ENCODE data around the gene SLC7A6OS.

SLC7A6OS gene

GRCh38 chr16:68288252-68288650 is 22.5 kb downstream of the SLC7A6OS start:
- no peak for TF ChIP-seq RAD21 (IDR thresholded peaks at IDR 0.05; ENCODE audit: low read depth)
- no peak for TF ChIP-seq TCF12 (IDR thresholded peaks at IDR 0.05; ENCODE audit: low read depth)
- no peak for TF ChIP-seq USF1 (IDR thresholded peaks at IDR 0.05)
- TF ChIP-seq EP300 (IDR thresholded peaks at IDR 0.05; ENCODE audit: borderline replicate concordance) = no peak
- no peak for TF ChIP-seq NFIC (IDR thresholded peaks at IDR 0.05)
- no peak for TF ChIP-seq MAX (IDR thresholded peaks at IDR 0.05)
- no peak for TF ChIP-seq TAF1 (IDR thresholded peaks at IDR 0.05; ENCODE audit: low read depth)
- TF ChIP-seq REST (IDR thresholded peaks at IDR 0.05; ENCODE audit: low read depth) = no peak

- TF ChIP-seq CREB1 (IDR thresholded peaks at IDR 0.05; ENCODE audit: low read depth) (no peak), EP300 (IDR thresholded peaks at IDR 0.05; ENCODE audit: borderline replicate concordance) (no peak), REST (IDR thresholded peaks at IDR 0.05; ENCODE audit: low read depth) (no peak), USF1 (IDR thresholded peaks at IDR 0.05) (no peak), TAF1 (IDR thresholded peaks at IDR 0.05; ENCODE audit: low read depth) (no peak), YY1 (IDR thresholded peaks at IDR 0.05; ENCODE audit: low read depth) (no peak), CEBPB (IDR thresholded peaks at IDR 0.05) (no peak), RAD21 (IDR thresholded peaks at IDR 0.05; ENCODE audit: low read depth) (no peak), MAX (IDR thresholded peaks at IDR 0.05) (no peak), TCF12 (IDR thresholded peaks at IDR 0.05; ENCODE audit: low read depth) (no peak), EGR1 (IDR thresholded peaks at IDR 0.05) (no peak), NFIC (IDR thresholded peaks at IDR 0.05) (no peak), ZBTB7A (IDR thresholded peaks at IDR 0.05; ENCODE audit: low read depth) (no peak), TEAD4 (IDR thresholded peaks at IDR 0.05) (no peak), FOXM1 (IDR thresholded peaks at IDR 0.05; ENCODE audit: borderline replicate concordance, low read depth) (no peak)
Observed at GRCh38 chr16:68287276-68288251, 23.2 kb downstream of the SLC7A6OS start.

GRCh38 chr16:68286153-68287074 is 24.3 kb downstream of the SLC7A6OS start:
- TF ChIP-seq ZBTB7A (IDR thresholded peaks at IDR 0.05; ENCODE audit: low read depth) = no peak

- TF ChIP-seq EP300 (IDR thresholded peaks at IDR 0.05; ENCODE audit: borderline replicate concordance) = no peak
- TF ChIP-seq YY1 (IDR thresholded peaks at IDR 0.05; ENCODE audit: low read depth) = no peak
- TF ChIP-seq TAF1 (IDR thresholded peaks at IDR 0.05; ENCODE audit: low read depth) = no peak
- TF ChIP-seq CEBPB (IDR thresholded peaks at IDR 0.05) = no peak
- no peak for TF ChIP-seq MAX (IDR thresholded peaks at IDR 0.05)
- TF ChIP-seq REST (IDR thresholded peaks at IDR 0.05; ENCODE audit: low read depth) = no peak
Observed at GRCh38 chr16:68285683-68286082, 25.1 kb downstream of the SLC7A6OS start.

Data from Ishikawa (cell line).